ENCODE data around the gene ZNF552.
A peak's percentile ranks its signal among the peaks of the same experiment; 100 is the strongest.

Gene ZNF552

DNA sequence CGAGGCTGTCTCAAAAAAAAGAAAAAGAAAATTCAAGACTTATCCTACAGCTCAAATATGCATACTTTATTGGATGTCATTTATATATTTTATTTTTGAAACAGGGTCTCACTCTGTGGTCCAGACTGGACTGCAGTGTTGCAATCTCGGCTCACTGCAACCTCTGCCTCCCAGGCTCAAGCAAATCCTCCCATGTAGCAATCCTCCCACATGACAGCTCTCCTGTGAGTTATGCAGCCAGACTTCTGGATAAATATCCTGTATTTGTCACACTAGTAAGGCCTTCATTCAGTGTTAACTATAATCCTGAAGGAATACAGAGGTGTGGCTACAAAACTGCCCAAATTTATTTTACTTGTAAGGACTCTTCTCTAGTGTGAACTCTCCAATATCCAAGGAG, 7.2 kb downstream of the ZNF552 start:
- no peak for DNase-seq
- H3K9ac ChIP-seq (ENCODE audit: low read depth, low read length) = no peak overlapping the region
- H3K4me1 ChIP-seq (ENCODE audit: insufficient read depth, low read length) = peaks cover 7% of the 10 kb centered on the region
- H3K27me3 ChIP-seq (ENCODE audit: insufficient read depth, low read length, poor library complexity) = no peaks in the 10 kb centered on the region
- peaks cover under 1% of the 10 kb centered on the region; the same call in 1 of the 2 replicates for H4K20me1 ChIP-seq (ENCODE audit: insufficient read depth, low read length)
- H2AFZ ChIP-seq (ENCODE audit: low read depth, low read length) = no peak overlapping the region
- H3K9me3 ChIP-seq (ENCODE audit: insufficient read depth, low read length, severe bottlenecking) = no peaks in the 10 kb centered on the region
- H3K4me3 ChIP-seq (ENCODE audit: low read depth in 1 of 2, low read length in 2 of 2) = no peak overlapping the region
- H3K79me2 ChIP-seq (ENCODE audit: insufficient read depth, low read length) = peaks cover 75% of the 10 kb centered on the region
- peaks cover 53% of the 10 kb centered on the region for H3K36me3 ChIP-seq (ENCODE audit: insufficient read depth, low read length)
- H3K4me2 ChIP-seq (ENCODE audit: insufficient read depth, low read length) = no peak overlapping the region
- no peak for ATAC-seq (ENCODE audit: insufficient read depth, low read depth)
- TF ChIP-seq EZH2 (IDR thresholded peaks at IDR 0.05; ENCODE audit: borderline replicate concordance, low read depth, low read length, severe bottlenecking) = no peak
- TF ChIP-seq CTCF (IDR thresholded peaks at IDR 0.05; ENCODE audit: borderline replicate concordance, extremely low read depth, low read length, poor library complexity, severe bottlenecking) = no peak
- H3K27ac ChIP-seq (ENCODE audit: low read length) = no peak overlapping the region

GRCh38 chr19:57803594-57804325, 11.0 kb downstream of the ZNF552 start:
- ATAC-seq (ENCODE audit: insufficient read depth, low read depth) (no peak), DNase-seq (peak; percentile 18)
- Histone ChIP-seq H3K27ac (ENCODE audit: low read length) (no peak overlapping the region), H3K9me3 (ENCODE audit: insufficient read depth, low read length, severe bottlenecking) (no peaks in the 10 kb centered on the region), H3K4me3 (ENCODE audit: low read depth in 1 of 2, low read length in 2 of 2) (no peak overlapping the region), H3K4me2 (ENCODE audit: insufficient read depth, low read length) (no peak overlapping the region), H3K9ac (ENCODE audit: low read depth, low read length) (no peak overlapping the region), H3K4me1 (ENCODE audit: insufficient read depth, low read length) (no peaks in the 10 kb centered on the region), H3K79me2 (ENCODE audit: insufficient read depth, low read length) (peaks cover 61% of the 10 kb centered on the region), H2AFZ (ENCODE audit: low read depth, low read length) (no peak overlapping the region), H3K36me3 (ENCODE audit: insufficient read depth, low read length) (peaks cover 34% of the 10 kb centered on the region), H4K20me1 (ENCODE audit: insufficient read depth, low read length) (no peaks in the 10 kb centered on the region), H3K27me3 (ENCODE audit: insufficient read depth, low read length, poor library complexity) (no peaks in the 10 kb centered on the region)
- no peak for TF ChIP-seq EZH2 (IDR thresholded peaks at IDR 0.05; ENCODE audit: borderline replicate concordance, low read depth, low read length, severe bottlenecking)
- no peak for TF ChIP-seq CTCF (IDR thresholded peaks at IDR 0.05; ENCODE audit: borderline replicate concordance, extremely low read depth, low read length, poor library complexity, severe bottlenecking)

DNA sequence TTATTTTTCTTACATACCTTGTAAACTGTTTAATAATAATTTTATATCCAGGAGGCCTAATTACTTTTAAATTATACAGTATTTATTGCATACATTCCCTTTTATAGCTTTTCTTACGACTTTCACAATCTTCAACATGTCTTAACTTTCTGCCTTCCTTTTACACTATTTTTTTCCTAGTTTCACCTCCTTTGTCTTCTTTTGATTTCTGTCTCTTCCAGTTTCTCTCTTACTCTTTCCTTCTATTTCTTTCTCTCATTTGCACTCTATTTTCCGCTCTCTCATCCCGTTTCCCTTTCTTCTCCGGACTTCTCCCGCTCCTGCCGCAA, 11.5 kb downstream of the ZNF552 start:
- Histone ChIP-seq H3K9ac (ENCODE audit: low read depth, low read length) (no peak overlapping the region), H2AFZ (ENCODE audit: low read depth, low read length) (no peak overlapping the region), H3K4me1 (ENCODE audit: insufficient read depth, low read length) (no peaks in the 10 kb centered on the region)

More for the DNA sequence above, 11.5 kb downstream of the ZNF552 start:
- no peak for ATAC-seq (ENCODE audit: insufficient read depth, low read depth)
- no peak for TF ChIP-seq EZH2 (IDR thresholded peaks at IDR 0.05; ENCODE audit: borderline replicate concordance, low read depth, low read length, severe bottlenecking)
- TF ChIP-seq CTCF (IDR thresholded peaks at IDR 0.05; ENCODE audit: borderline replicate concordance, extremely low read depth, low read length, poor library complexity, severe bottlenecking) = no peak
- DNase-seq = no peak
- Histone ChIP-seq H4K20me1 (ENCODE audit: insufficient read depth, low read length) (no peaks in the 10 kb centered on the region), H3K27me3 (ENCODE audit: insufficient read depth, low read length, poor library complexity) (no peaks in the 10 kb centered on the region), H3K36me3 (ENCODE audit: insufficient read depth, low read length) (peaks cover 30% of the 10 kb centered on the region), H3K79me2 (ENCODE audit: insufficient read depth, low read length) (peaks cover 59% of the 10 kb centered on the region), H3K4me2 (ENCODE audit: insufficient read depth, low read length) (no peak overlapping the region), H3K9me3 (ENCODE audit: insufficient read depth, low read length, severe bottlenecking) (no peaks in the 10 kb centered on the region), H3K27ac (ENCODE audit: low read length) (no peak overlapping the region), H3K4me3 (ENCODE audit: low read depth in 1 of 2, low read length in 2 of 2) (no peak overlapping the region)
